HL-60 (cell line): ENCODE results near the gene DNAH17.
A peak's percentile ranks its signal among the peaks of the same experiment; 100 is the strongest.

ENCODE experiments used
- DNase-seq, 2 experiments: peaks; one replicate each; pipeline ENCODE4 v3.0.0-alpha.2; 2010 to 2020; ENCODE audit warnings: low read depth in 1 of 2, low spot score in 1 of 2
- H3K27ac ChIP-seq: fragments of 250-450 bp; sonication (Bioruptor Pico); replicated peaks from 2 replicates; pipeline ENCODE4 v1.5.1; 2020; ENCODE audit warnings: mild to moderate bottlenecking, moderate library complexity
- H3K27me3 ChIP-seq: fragments of 250-450 bp; sonication (Bioruptor Pico); 2 replicates; pipeline ENCODE4 v1.5.1; 2021; ENCODE audit warnings: mild to moderate bottlenecking, moderate library complexity; ENCODE audit not compliant: insufficient read depth, poor library complexity, severe bottlenecking
- H3K4me3 ChIP-seq: replicated peaks from 2 replicates; pipeline ENCODE4 v1.5.1; 2011; ENCODE audit warnings: mild to moderate bottlenecking, control low read depth, low read length; ENCODE audit not compliant: insufficient read depth
- CTCF ChIP-seq: IDR thresholded peaks from one replicate; pipeline ENCODE4 v1.5.1; 2011; ENCODE audit warnings: low read length, control low read depth, inconsistent platforms; ENCODE audit not compliant: insufficient read depth
- GABPA ChIP-seq: IDR thresholded peaks from 2 replicates; pipeline ENCODE4 v1.6.1; 2012; ENCODE audit warnings: low read depth
- POLR2AphosphoS5 ChIP-seq: IDR thresholded peaks from 2 replicates; pipeline ENCODE4 v1.6.1; 2012; ENCODE audit warnings: low read depth
- REST ChIP-seq: IDR thresholded peaks from 2 replicates; pipeline ENCODE4 v1.6.1; 2012; ENCODE audit warnings: low read depth; ENCODE audit not compliant: insufficient replicate concordance
- SPI1 ChIP-seq: IDR thresholded peaks from 2 replicates; pipeline ENCODE4 v1.6.1; 2012; ENCODE audit warnings: low read depth, mild to moderate bottlenecking, borderline replicate concordance

Gene DNAH17

GRCh38 chr17:78444392-78444791 lies 132.8 kb downstream of the DNAH17 start:
- Histone ChIP-seq H3K27ac (no peak overlapping the region), H3K27me3 (no peaks in the 10 kb centered on the region), H3K4me3 (no peak overlapping the region)
- no peak for DNase-seq
- no peak for TF ChIP-seq POLR2AphosphoS5
- TF ChIP-seq CTCF = no peak

- TF ChIP-seq SPI1 (no peak; the same call in 1 of the 2 replicates), POLR2AphosphoS5 (peak; percentile 82)
- H3K27ac ChIP-seq = peak overlapping the region; percentile 70
- peak; percentile 91 to 97 for DNase-seq
These were observed 134.5 kb downstream of the DNAH17 start for GRCh38 chr17:78442648-78443218.

GRCh38 chr17:78441271-78441971 lies 135.8 kb downstream of the DNAH17 start:
- Histone ChIP-seq H3K27me3 (no peaks in the 10 kb centered on the region), H3K4me3 (no peak overlapping the region), H3K27ac (peak overlapping the region; percentile 70)
- no peak for TF ChIP-seq REST
- no peak for TF ChIP-seq GABPA
- TF ChIP-seq POLR2AphosphoS5 = no peak
- no peak for DNase-seq

More at GRCh38 chr17:78442648-78443218, 134.5 kb downstream of the DNAH17 start:
- Histone ChIP-seq H3K4me3 (no peak overlapping the region), H3K27me3 (no peaks in the 10 kb centered on the region)

- Histone ChIP-seq H3K27me3 (no peaks in the 10 kb centered on the region), H3K4me3 (no peak overlapping the region), H3K27ac (no peak overlapping the region)
- no peak for DNase-seq
- no peak for TF ChIP-seq CTCF
These were observed 138.4 kb downstream of the DNAH17 start for GRCh38 chr17:78438694-78439325.

- DNase-seq = no peak
- no peak overlapping the region for H3K4me3 ChIP-seq
- TF ChIP-seq CTCF (no peak), REST (no peak), SPI1 (no peak), POLR2AphosphoS5 (no peak), GABPA (no peak)
These were observed 138.9 kb downstream of the DNAH17 start for GRCh38 chr17:78438271-78438691.

More at GRCh38 chr17:78438271-78438691, 138.9 kb downstream of the DNAH17 start:
- Histone ChIP-seq H3K27ac (no peak overlapping the region), H3K27me3 (no peaks in the 10 kb centered on the region)
